ENCODE data around the gene PPP1R13B. TPM values are rescaled to one million over a fixed set of nuclear protein-coding genes. Genes with fewer than 3 reads are reported as not detected.

PPP1R13B gene
- total RNA-seq, 4 donors from 2014 or later: 19.9 to 25.2 (median 23.6) TPM

DNA sequence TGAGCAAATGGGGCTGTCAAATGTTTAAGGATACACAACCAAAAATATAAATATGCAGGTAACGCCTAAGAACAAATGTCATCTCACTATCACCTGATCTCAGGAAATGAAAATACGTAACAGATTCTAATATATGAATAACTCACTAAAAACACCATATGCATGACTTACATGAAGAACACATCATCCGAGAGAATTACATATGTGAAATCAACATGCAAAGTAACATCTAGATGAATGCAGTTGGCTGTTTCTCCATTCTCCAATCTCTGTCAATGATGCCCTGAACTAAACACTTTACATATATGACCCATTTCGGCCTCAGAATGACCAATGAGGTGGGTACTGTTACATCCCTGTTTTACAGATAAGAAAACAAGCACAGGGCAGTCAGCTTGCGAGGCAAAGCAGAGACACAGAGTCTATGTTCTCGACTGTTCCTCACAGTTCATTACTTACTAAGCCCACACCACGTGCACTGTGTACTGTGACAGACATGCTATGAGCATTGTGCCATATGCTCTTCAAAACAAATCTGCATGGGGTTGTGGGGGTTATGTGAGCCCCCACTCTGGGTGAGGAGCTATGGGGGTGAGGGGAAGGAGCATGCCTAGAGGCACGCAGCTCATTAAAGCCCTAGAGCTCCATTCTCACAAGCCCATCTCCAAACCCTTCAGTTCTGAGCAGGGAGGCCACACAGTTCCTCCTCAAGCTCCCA, 89.2 kb downstream of the PPP1R13B start:
- H3K27ac ChIP-seq (replicated peaks in 1 of 4): no peak overlapping the region
- no peak for DNase-seq (ENCODE audit: extremely low spot score)
- peaks cover 0 to 26% (median 8%) of the 10 kb centered on the region in 4 donors for H3K36me3 ChIP-seq
- H3K27me3 ChIP-seq: no peaks in the 10 kb centered on the region
- no peak overlapping the region for H3K4me3 ChIP-seq
- peaks cover 0 to 6% (median 0%) of the 10 kb centered on the region in 4 donors for H3K4me1 ChIP-seq
- TF ChIP-seq, protein P1, sequence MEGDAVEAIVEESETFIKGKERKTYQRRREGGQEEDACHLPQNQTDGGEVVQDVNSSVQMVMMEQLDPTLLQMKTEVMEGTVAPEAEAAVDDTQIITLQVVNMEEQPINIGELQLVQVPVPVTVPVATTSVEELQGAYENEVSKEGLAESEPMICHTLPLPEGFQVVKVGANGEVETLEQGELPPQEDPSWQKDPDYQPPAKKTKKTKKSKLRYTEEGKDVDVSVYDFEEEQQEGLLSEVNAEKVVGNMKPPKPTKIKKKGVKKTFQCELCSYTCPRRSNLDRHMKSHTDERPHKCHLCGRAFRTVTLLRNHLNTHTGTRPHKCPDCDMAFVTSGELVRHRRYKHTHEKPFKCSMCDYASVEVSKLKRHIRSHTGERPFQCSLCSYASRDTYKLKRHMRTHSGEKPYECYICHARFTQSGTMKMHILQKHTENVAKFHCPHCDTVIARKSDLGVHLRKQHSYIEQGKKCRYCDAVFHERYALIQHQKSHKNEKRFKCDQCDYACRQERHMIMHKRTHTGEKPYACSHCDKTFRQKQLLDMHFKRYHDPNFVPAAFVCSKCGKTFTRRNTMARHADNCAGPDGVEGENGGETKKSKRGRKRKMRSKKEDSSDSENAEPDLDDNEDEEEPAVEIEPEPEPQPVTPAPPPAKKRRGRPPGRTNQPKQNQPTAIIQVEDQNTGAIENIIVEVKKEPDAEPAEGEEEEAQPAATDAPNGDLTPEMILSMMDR (IDR thresholded peaks at IDR 0.05): no peak
- no peak for TF ChIP-seq POLR2AphosphoS5 (IDR thresholded peaks at IDR 0.05)
- intact Hi-C loops (cut with DNase I): no loop called here
- 92% methylated on average over 8 of the region's 8 CpGs for WGBS
- H3K9me3 ChIP-seq: no peaks in the 10 kb centered on the region

DNA sequence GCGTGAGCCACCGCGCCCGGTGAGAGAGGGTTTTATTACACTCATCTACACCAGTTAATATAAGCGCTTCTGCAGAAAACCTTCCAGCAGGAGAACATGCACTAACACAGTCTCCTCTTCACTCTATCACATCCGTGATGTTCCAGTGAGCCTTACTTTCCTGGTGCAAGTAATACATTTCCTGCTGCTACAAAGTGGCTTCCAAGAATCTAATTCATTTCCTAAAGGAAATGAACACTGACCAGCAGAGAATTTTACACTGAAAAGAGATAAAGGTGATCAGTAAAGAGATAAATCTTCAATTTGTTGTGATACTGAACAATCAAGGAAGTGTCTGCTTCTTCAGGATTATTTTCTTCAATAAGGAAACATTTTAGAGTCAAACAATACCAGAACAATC, 92.3 kb downstream of the PPP1R13B start:
- Histone ChIP-seq H3K27me3 (no peaks in the 10 kb centered on the region), H3K36me3 (peaks cover 0 to 54% (median 26%) of the 10 kb centered on the region in 4 donors), H3K4me1 (peaks cover 0 to 6% (median 0%) of the 10 kb centered on the region in 4 donors), H3K9me3 (no peaks in the 10 kb centered on the region), H3K4me3 (no peak overlapping the region), H3K27ac (replicated peaks in 1 of 4) (no peak overlapping the region)
- TF ChIP-seq, protein P1 (IDR thresholded peaks at IDR 0.05): no peak
- TF ChIP-seq POLR2A (IDR thresholded peaks at IDR 0.05; ENCODE audit: low read depth) (no peak), POLR2AphosphoS5 (IDR thresholded peaks at IDR 0.05) (no peak), EP300 (IDR thresholded peaks at IDR 0.05) (no peak)
- 96% methylated on average over 6 of the region's 6 CpGs for WGBS
- DNase-seq (ENCODE audit: extremely low spot score): no peak
- intact Hi-C loops (cut with DNase I): no loop called here

DNA sequence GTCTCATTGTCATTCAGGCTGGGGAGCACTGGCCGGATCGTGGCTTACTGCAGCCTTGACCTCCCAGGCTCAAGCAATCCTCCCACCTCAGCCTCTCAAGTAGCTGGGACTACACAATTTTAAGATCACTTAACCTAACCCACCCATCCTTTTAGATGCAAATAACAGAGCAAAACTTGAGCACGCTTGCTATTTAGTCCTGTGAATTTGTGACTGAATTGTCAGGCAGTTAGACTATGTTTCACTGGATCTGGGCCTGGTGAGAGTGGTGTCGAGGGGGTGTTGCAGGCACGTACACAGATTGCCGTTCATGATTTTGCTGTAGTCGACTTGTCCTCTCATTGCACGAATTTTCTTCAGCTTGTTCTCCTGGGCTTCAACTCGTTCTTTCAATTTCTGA, 93.6 kb downstream of the PPP1R13B start:
- WGBS: 82% methylated on average over 9 of the region's 9 CpGs
- Histone ChIP-seq H3K27me3 (no peaks in the 10 kb centered on the region), H3K4me1 (peaks cover 0 to 6% (median 0%) of the 10 kb centered on the region in 4 donors), H3K4me3 (no peak overlapping the region), H3K36me3 (peaks cover 0 to 67% (median 34%) of the 10 kb centered on the region in 4 donors), H3K27ac (replicated peaks in 1 of 4) (no peak overlapping the region), H3K9me3 (no peaks in the 10 kb centered on the region)
- DNase-seq (ENCODE audit: extremely low spot score): no peak
- intact Hi-C loops (cut with DNase I): no loop called here
- no peak for TF ChIP-seq POLR2AphosphoS5 (IDR thresholded peaks at IDR 0.05)
- TF ChIP-seq, protein P1 (IDR thresholded peaks at IDR 0.05): no peak
- TF ChIP-seq EP300 (IDR thresholded peaks at IDR 0.05): no peak
- no peak for TF ChIP-seq POLR2A (IDR thresholded peaks at IDR 0.05; ENCODE audit: low read depth)

DNA sequence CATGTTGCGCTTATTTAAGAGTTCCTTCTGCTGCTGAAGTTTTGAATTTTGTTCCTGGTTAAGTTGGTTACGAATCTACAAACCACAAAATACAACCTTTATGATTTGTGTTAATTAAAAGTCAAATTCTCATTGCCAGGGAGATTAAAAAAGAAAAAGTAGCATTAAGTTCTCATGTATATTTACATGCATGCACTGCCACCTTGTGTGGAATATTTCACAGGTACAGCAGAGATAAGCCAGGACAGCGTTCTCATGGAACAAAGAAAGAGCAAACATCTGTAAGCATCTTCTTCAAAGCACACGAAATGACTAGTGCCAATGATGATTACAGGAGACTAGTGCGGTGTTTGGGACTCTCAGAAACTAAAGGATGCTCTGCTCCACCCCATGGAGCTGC, 97.5 kb downstream of the PPP1R13B start:
- no peak overlapping the region for H3K27ac ChIP-seq (replicated peaks in 1 of 4)
- H3K4me3 ChIP-seq: no peak overlapping the region
- DNase-seq (ENCODE audit: extremely low spot score): no peak
- no peaks in the 10 kb centered on the region for H3K9me3 ChIP-seq
- H3K27me3 ChIP-seq: no peaks in the 10 kb centered on the region
- intact Hi-C loops (cut with DNase I): no loop called here
- H3K36me3 ChIP-seq: peaks cover 0 to 97% (median 65%) of the 10 kb centered on the region in 4 donors
- 77% methylated on average over 5 of the region's 5 CpGs for WGBS
- TF ChIP-seq POLR2AphosphoS5 (IDR thresholded peaks at IDR 0.05) (no peak), EP300 (IDR thresholded peaks at IDR 0.05) (no peak)
- TF ChIP-seq, protein P1 (IDR thresholded peaks at IDR 0.05): peak in 2 of 3 experiments; percentile 17 to 28
- no peaks in the 10 kb centered on the region for H3K4me1 ChIP-seq

DNA sequence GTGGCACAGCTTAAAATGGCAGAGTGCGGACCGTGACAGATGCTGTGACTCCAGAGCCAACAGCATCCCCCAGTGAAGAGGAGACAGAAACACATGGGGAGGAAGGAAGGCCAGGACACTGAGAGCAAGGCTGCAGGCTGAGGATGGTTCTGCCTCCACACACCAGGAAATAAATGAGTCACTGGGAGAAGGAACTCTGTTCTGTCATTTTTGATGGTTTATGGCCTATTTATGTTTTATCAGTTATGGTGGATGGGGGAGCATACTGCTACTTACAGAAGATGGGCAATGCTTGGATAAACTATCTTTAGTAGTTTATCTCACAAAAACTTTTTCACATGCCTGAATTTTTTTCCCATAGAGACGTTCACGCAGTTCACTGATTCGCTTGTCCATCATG, 97.9 kb downstream of the PPP1R13B start:
- Histone ChIP-seq H3K27me3 (no peaks in the 10 kb centered on the region), H3K9me3 (no peaks in the 10 kb centered on the region), H3K4me3 (no peak overlapping the region), H3K4me1 (no peaks in the 10 kb centered on the region), H3K36me3 (peaks cover 0 to 97% (median 69%) of the 10 kb centered on the region in 4 donors), H3K27ac (replicated peaks in 1 of 4) (no peak overlapping the region)
- intact Hi-C loops (cut with DNase I): no loop called here
- 91% methylated on average over 5 of the region's 5 CpGs for WGBS
- TF ChIP-seq POLR2A (IDR thresholded peaks at IDR 0.05; ENCODE audit: low read depth): no peak
- no peak for TF ChIP-seq POLR2AphosphoS5 (IDR thresholded peaks at IDR 0.05)
- TF ChIP-seq EP300 (IDR thresholded peaks at IDR 0.05): no peak
- TF ChIP-seq, protein P1 (IDR thresholded peaks at IDR 0.05): no peak
- no peak for DNase-seq (ENCODE audit: extremely low spot score)
